ENCODE data around the gene ACE. TPM values are rescaled to one million over a fixed set of nuclear protein-coding genes. Genes with fewer than 3 reads are reported as not detected.

Gene ACE
- total RNA-seq, 1 experiment from 2014 or later, result 4.5 TPM

DNA sequence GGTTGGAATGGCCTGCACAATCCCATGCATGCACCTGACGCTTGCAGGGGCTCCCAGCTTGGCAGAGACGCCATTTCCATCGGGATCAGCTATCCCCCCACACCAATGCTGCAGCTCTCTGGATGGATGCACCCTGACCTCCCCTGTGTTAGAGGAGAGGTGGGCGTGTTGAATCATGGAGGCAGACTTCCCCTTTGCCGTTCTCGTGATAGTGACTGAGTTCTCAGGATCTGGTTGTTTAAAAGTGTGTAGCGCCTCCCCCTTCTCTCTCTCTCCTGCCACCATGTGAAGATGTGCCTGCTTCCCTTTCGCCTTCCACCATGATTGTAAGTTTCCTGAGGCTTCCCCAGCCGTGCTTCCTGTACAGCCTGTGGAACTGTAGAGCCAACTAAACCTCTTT lies 28.5 kb downstream of the ACE start:
- BruUV-seq (replicated peaks), result no TSS peak
- Histone ChIP-seq H3K27me3 (ENCODE audit: control insufficient read depth, insufficient read depth, low read length) (peaks cover 4% of the 10 kb centered on the region), H3K27ac (ENCODE audit: low read length) (no peak overlapping the region), H3K36me3 (ENCODE audit: control insufficient read depth, insufficient read depth, low read length) (no peaks in the 10 kb centered on the region), H3K4me1 (ENCODE audit: control insufficient read depth, insufficient read depth, low read length) (no peaks in the 10 kb centered on the region), H3K4me3 (ENCODE audit: low read depth in 2 of 2, low read length in 2 of 2) (no peak overlapping the region), H3K9me3 (ENCODE audit: control insufficient read depth, insufficient read depth, low read depth, low read length) (no peaks in the 10 kb centered on the region)
- ATAC-seq, result no peak
- in situ Hi-C loops (cut with HindIII; ENCODE audit: low pct_unique_long_range_greater_than_20kb, low sequenced_read_pairs) (no loop called here), intact Hi-C loops (cut with micrococcal nuclease; ENCODE audit: unreplicated experiment) (no loop called here)
- ChIA-PET CTCF (no interaction called here), POLR2A (no interaction called here)
- TF ChIP-seq, protein P1, sequence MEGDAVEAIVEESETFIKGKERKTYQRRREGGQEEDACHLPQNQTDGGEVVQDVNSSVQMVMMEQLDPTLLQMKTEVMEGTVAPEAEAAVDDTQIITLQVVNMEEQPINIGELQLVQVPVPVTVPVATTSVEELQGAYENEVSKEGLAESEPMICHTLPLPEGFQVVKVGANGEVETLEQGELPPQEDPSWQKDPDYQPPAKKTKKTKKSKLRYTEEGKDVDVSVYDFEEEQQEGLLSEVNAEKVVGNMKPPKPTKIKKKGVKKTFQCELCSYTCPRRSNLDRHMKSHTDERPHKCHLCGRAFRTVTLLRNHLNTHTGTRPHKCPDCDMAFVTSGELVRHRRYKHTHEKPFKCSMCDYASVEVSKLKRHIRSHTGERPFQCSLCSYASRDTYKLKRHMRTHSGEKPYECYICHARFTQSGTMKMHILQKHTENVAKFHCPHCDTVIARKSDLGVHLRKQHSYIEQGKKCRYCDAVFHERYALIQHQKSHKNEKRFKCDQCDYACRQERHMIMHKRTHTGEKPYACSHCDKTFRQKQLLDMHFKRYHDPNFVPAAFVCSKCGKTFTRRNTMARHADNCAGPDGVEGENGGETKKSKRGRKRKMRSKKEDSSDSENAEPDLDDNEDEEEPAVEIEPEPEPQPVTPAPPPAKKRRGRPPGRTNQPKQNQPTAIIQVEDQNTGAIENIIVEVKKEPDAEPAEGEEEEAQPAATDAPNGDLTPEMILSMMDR (IDR thresholded peaks at IDR 0.05), result no peak
- TF ChIP-seq SIN3A (IDR thresholded peaks at IDR 0.05; ENCODE audit: borderline replicate concordance, insufficient read depth, low read depth, low read length), result no peak
- TF ChIP-seq TCF7L2 (IDR thresholded peaks at IDR 0.05; ENCODE audit: low read depth, low read length), result no peak
- TF ChIP-seq POLR2AphosphoS5 (IDR thresholded peaks at IDR 0.05; ENCODE audit: low read depth, low read length), result no peak
- no peak for DNase-seq (ENCODE audit: low read depth, low spot score)

DNA sequence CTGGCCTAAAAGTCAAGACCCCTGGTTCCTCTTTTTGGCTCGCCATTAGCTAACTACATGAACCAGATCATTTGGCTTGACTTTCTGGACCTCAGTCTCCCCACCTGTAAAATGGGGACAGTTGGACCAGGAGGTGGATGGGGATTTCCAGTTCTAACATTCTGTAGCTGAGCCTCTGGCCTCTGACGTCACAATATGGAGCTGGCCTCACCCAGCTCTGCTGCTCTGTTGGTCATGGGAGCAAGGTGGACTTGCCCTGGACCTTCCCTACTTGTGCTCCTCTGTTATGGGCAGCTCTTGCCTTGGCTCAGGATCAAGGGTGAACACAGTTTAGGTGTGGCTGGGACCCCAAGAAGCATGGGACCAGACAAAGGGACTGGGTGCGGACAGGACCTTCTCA lies 29.8 kb downstream of the ACE start:
- ATAC-seq, result no peak
- ChIA-PET POLR2A (no interaction called here), CTCF (no interaction called here)
- DNase-seq (ENCODE audit: low read depth, low spot score), result no peak
- no TSS peak for BruUV-seq (replicated peaks)
- Histone ChIP-seq H3K27ac (ENCODE audit: low read length) (no peak overlapping the region), H3K9me3 (ENCODE audit: control insufficient read depth, insufficient read depth, low read depth, low read length) (no peaks in the 10 kb centered on the region), H3K27me3 (ENCODE audit: control insufficient read depth, insufficient read depth, low read length) (peaks cover 4% of the 10 kb centered on the region), H3K4me3 (ENCODE audit: low read depth in 2 of 2, low read length in 2 of 2) (no peak overlapping the region), H3K36me3 (ENCODE audit: control insufficient read depth, insufficient read depth, low read length) (no peaks in the 10 kb centered on the region), H3K4me1 (ENCODE audit: control insufficient read depth, insufficient read depth, low read length) (no peaks in the 10 kb centered on the region)
- intact Hi-C loops (cut with micrococcal nuclease; ENCODE audit: unreplicated experiment) (no loop called here), in situ Hi-C loops (cut with HindIII; ENCODE audit: low pct_unique_long_range_greater_than_20kb, low sequenced_read_pairs) (no loop called here)
- TF ChIP-seq, protein P1 (IDR thresholded peaks at IDR 0.05), result no peak
- TF ChIP-seq POLR2AphosphoS5 (IDR thresholded peaks at IDR 0.05; ENCODE audit: low read depth, low read length) (no peak), TCF7L2 (IDR thresholded peaks at IDR 0.05; ENCODE audit: low read depth, low read length) (no peak), SIN3A (IDR thresholded peaks at IDR 0.05; ENCODE audit: borderline replicate concordance, insufficient read depth, low read depth, low read length) (no peak)
- TF ChIP-seq, protein P2, sequence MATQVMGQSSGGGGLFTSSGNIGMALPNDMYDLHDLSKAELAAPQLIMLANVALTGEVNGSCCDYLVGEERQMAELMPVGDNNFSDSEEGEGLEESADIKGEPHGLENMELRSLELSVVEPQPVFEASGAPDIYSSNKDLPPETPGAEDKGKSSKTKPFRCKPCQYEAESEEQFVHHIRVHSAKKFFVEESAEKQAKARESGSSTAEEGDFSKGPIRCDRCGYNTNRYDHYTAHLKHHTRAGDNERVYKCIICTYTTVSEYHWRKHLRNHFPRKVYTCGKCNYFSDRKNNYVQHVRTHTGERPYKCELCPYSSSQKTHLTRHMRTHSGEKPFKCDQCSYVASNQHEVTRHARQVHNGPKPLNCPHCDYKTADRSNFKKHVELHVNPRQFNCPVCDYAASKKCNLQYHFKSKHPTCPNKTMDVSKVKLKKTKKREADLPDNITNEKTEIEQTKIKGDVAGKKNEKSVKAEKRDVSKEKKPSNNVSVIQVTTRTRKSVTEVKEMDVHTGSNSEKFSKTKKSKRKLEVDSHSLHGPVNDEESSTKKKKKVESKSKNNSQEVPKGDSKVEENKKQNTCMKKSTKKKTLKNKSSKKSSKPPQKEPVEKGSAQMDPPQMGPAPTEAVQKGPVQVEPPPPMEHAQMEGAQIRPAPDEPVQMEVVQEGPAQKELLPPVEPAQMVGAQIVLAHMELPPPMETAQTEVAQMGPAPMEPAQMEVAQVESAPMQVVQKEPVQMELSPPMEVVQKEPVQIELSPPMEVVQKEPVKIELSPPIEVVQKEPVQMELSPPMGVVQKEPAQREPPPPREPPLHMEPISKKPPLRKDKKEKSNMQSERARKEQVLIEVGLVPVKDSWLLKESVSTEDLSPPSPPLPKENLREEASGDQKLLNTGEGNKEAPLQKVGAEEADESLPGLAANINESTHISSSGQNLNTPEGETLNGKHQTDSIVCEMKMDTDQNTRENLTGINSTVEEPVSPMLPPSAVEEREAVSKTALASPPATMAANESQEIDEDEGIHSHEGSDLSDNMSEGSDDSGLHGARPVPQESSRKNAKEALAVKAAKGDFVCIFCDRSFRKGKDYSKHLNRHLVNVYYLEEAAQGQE (IDR thresholded peaks at IDR 0.05; ENCODE audit: insufficient read depth in 1 of 2, low read depth in 2 of 2, low read length in 1 of 2), result no peak
